ENCODE data around the gene G6PC2.

DNA sequence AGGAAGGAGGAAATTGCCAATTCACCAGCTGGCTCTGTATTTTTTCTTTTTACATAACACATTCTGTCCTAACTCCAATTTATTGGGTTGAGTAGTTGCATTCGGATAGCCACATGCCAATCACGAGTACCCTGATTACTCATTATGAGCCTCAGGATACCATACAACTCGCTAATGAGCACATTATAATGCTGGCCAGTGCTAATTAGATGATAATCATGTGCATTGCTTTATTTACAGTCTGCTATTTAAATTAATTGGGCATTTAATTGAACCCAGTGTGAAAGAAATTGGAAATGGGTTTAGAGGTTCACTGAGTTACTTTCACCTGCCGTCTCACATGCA lies 15.2 kb downstream of the G6PC2 start:
- TF ChIP-seq, protein P1, sequence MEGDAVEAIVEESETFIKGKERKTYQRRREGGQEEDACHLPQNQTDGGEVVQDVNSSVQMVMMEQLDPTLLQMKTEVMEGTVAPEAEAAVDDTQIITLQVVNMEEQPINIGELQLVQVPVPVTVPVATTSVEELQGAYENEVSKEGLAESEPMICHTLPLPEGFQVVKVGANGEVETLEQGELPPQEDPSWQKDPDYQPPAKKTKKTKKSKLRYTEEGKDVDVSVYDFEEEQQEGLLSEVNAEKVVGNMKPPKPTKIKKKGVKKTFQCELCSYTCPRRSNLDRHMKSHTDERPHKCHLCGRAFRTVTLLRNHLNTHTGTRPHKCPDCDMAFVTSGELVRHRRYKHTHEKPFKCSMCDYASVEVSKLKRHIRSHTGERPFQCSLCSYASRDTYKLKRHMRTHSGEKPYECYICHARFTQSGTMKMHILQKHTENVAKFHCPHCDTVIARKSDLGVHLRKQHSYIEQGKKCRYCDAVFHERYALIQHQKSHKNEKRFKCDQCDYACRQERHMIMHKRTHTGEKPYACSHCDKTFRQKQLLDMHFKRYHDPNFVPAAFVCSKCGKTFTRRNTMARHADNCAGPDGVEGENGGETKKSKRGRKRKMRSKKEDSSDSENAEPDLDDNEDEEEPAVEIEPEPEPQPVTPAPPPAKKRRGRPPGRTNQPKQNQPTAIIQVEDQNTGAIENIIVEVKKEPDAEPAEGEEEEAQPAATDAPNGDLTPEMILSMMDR (IDR thresholded peaks at IDR 0.05), result no peak
- TF ChIP-seq POLR2A (IDR thresholded peaks at IDR 0.05) (no peak), EP300 (IDR thresholded peaks at IDR 0.05) (no peak)

Measured in ovary (tissue), 3 donors.